Neural progenitor cell (in vitro differentiated cells): Measurements from ENCODE around the gene CUEDC1.

ENCODE experiments used
- EZH2 ChIP-seq: fragments of 200-600 bp; sonication (generic); IDR thresholded peaks from 2 replicates; pipeline ENCODE4 v1.6.1; 2017; ENCODE audit warnings: antibody characterized with exemption, mild to moderate bottlenecking, moderate library complexity
- EZH2phosphoT487 ChIP-seq: fragments of 200-600 bp; sonication (generic); IDR thresholded peaks from 2 replicates; pipeline ENCODE4 v1.6.1; 2017; ENCODE audit warnings: antibody characterized with exemption
- TF ChIP-seq, protein P1 (sequence below): fragments of 200-600 bp; sonication (generic); IDR thresholded peaks from 2 replicates; pipeline ENCODE4 v1.5.1; 2017; ENCODE audit warnings: antibody characterized with exemption, mild to moderate bottlenecking

DNA sequence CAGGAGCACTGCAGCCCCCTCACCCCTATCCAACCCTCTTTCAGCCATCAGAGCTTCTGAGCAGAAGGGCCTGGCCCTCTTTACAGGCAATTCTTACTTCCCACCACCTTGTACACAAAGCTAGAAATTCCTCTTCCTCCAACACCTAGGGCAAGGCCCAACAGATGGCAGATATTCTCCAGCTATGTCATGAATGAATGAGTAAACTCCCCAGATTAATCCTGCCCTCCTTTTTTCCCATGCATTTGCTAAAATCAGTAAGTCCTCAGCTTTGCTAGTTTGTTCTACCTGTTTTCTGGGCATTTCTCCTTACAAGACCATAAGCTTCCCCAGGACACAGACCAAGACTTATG lies 85.0 kb downstream of the CUEDC1 start:
- TF ChIP-seq EZH2: no peak
- no peak for TF ChIP-seq EZH2phosphoT487
- TF ChIP-seq, protein P1, sequence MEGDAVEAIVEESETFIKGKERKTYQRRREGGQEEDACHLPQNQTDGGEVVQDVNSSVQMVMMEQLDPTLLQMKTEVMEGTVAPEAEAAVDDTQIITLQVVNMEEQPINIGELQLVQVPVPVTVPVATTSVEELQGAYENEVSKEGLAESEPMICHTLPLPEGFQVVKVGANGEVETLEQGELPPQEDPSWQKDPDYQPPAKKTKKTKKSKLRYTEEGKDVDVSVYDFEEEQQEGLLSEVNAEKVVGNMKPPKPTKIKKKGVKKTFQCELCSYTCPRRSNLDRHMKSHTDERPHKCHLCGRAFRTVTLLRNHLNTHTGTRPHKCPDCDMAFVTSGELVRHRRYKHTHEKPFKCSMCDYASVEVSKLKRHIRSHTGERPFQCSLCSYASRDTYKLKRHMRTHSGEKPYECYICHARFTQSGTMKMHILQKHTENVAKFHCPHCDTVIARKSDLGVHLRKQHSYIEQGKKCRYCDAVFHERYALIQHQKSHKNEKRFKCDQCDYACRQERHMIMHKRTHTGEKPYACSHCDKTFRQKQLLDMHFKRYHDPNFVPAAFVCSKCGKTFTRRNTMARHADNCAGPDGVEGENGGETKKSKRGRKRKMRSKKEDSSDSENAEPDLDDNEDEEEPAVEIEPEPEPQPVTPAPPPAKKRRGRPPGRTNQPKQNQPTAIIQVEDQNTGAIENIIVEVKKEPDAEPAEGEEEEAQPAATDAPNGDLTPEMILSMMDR: no peak
